GM12878 (cell line): ENCODE measurements around the gene DYRK1B. TPM values are rescaled to one million over a fixed set of nuclear protein-coding genes. Genes with fewer than 3 reads are reported as not detected.

Experiments
- ATAC-seq: fragments of 200-7000 bp; cut with Tn5 transposase; 3 replicates; pipeline ENCODE4 v1.9.1; 2020; ENCODE audit warnings: mild to moderate bottlenecking, moderate library complexity
- BruUV-seq: library from RNA; stranded (reverse); fragments of 400-500 nt; replicated peaks from 2 replicates; lab custom pipeline; 2021; lab: Mats Ljungman, UMichigan
- CTCF ChIA-PET: fragments of 300-600 bp; sonication (Branson Sonifier 250); formaldehyde crosslinking; extraction: SDS; loops from one replicate; lab custom pipeline; 2021; ENCODE audit warnings: inconsistent platforms; lab: Yijun Ruan, JAX
- POLR2A ChIA-PET: fragments of 350-600 bp; formaldehyde crosslinking; extraction: SDS; loops from one replicate; lab custom pipeline; 2021; ENCODE audit warnings: inconsistent platforms; lab: Charles Lee
- RAD21 ChIA-PET: fragments of 300-600 bp; sonication (Branson Sonifier 250); formaldehyde crosslinking; loops from one replicate; lab custom pipeline; 2023; ENCODE audit warnings: antibody characterized with exemption; ENCODE audit not compliant: unreplicated experiment; lab: Charles Lee
- SMC1A ChIA-PET: fragments of 300-600 bp; sonication (Branson Sonifier 250); formaldehyde crosslinking; loops from one replicate; lab custom pipeline; 2023; ENCODE audit not compliant: unreplicated experiment, uncharacterized antibody; lab: Charles Lee
- DNase-seq: peaks from one replicate; pipeline ENCODE4 v3.0.0-alpha.2; 2011; ENCODE audit warnings: low read depth, low spot score
- FAIRE-seq: peaks from 3 replicates; lab custom pipeline; 2011; peaks lifted over from hg19 to GRCh38; lab: Jason Lieb, UNC
- H2AFZ ChIP-seq: 2 replicates; pipeline ENCODE4 v1.6.0; 2011; ENCODE audit warnings: low read depth, low read length, control low read depth; ENCODE audit not compliant: control insufficient read depth
- H3K27ac ChIP-seq: 2 replicates; pipeline ENCODE4 v1.5.1; 2011; ENCODE audit warnings: control low read depth; ENCODE audit not compliant: control insufficient read depth, insufficient read depth
- H3K27me3 ChIP-seq, 2 experiments: replicated peaks in 1 of 2; 2 replicates each; pipeline versions ENCODE4 v1.6.0 to v1.6.1; 2011; ENCODE audit warnings: low read length in 1 of 2; ENCODE audit not compliant: control insufficient read depth in 2 of 2, insufficient read depth in 2 of 2
- H3K36me3 ChIP-seq, 2 experiments: 2 replicates each; pipeline ENCODE4 v1.5.1; 2011; ENCODE audit warnings: low read length in 1 of 2; ENCODE audit not compliant: control insufficient read depth in 2 of 2, insufficient read depth in 2 of 2
- H3K4me1 ChIP-seq: 2 replicates; pipeline ENCODE4 v1.6.1; 2011; ENCODE audit warnings: mild to moderate bottlenecking, low read length, moderate library complexity, mixed read lengths; ENCODE audit not compliant: control insufficient read depth, insufficient read depth
- H3K4me2 ChIP-seq: 2 replicates; pipeline ENCODE4 v1.6.0; 2011; ENCODE audit warnings: control low read depth; ENCODE audit not compliant: control insufficient read depth, insufficient read depth
- H3K4me3 ChIP-seq: fragments of 200-600 bp; sonication (generic); 2 replicates; pipeline ENCODE4 v1.5.1; 2016
- H3K79me2 ChIP-seq: 2 replicates; pipeline ENCODE4 v1.6.0; 2011; ENCODE audit warnings: low read length; ENCODE audit not compliant: control insufficient read depth, insufficient read depth
- H3K9ac ChIP-seq: 2 replicates; pipeline ENCODE4 v1.8.0; 2011; ENCODE audit warnings: low read length, control low read depth, mixed read lengths; ENCODE audit not compliant: control insufficient read depth, insufficient read depth
- H3K9me3 ChIP-seq: replicated peaks from 3 replicates; pipeline ENCODE4 v1.5.1; 2011; ENCODE audit warnings: mild to moderate bottlenecking, low read length; ENCODE audit not compliant: control insufficient read depth, insufficient read depth
- H4K20me1 ChIP-seq: 2 replicates; pipeline ENCODE4 v1.6.0; 2011; ENCODE audit not compliant: control insufficient read depth, insufficient read depth
- CBX5 ChIP-seq: sonication (generic); IDR thresholded peaks from 2 replicates; pipeline ENCODE4 v1.6.1; 2016; ENCODE audit warnings: low read depth, moderate library complexity, mild to moderate bottlenecking, inconsistent platforms
- CHD2 ChIP-seq: IDR thresholded peaks from 2 replicates; pipeline ENCODE4 v1.6.1; 2011; ENCODE audit warnings: low read depth, low read length, improper control_type of control experiment, borderline replicate concordance
- CHD4 ChIP-seq: fragments of 200-600 bp; sonication (generic); IDR thresholded peaks from 2 replicates; pipeline ENCODE4 v1.6.1; 2016; ENCODE audit warnings: mild to moderate bottlenecking
- GABPA ChIP-seq: IDR thresholded peaks from 2 replicates; pipeline ENCODE4 v1.6.1; 2014; ENCODE audit warnings: antibody characterized with exemption, low read depth, mild to moderate bottlenecking, inconsistent platforms
- HDGF ChIP-seq: fragments of 450-650 bp; IDR thresholded peaks from 2 replicates; pipeline ENCODE4 v1.6.1; 2016; ENCODE audit warnings: antibody characterized with exemption
- POLR2AphosphoS5 ChIP-seq: IDR thresholded peaks from 2 replicates; pipeline ENCODE4 v1.6.1; 2011; ENCODE audit warnings: mild to moderate bottlenecking, low read length, inconsistent platforms
- POU2F2 ChIP-seq: IDR thresholded peaks from 3 replicates; pipeline ENCODE4 v1.6.1; 2011; ENCODE audit warnings: low read depth, mild to moderate bottlenecking, low read length, borderline replicate concordance
- RCOR1 ChIP-seq: conservative IDR thresholded peaks from 2 replicates; pipeline ENCODE4 v1.6.1; 2012; ENCODE audit warnings: low read depth, low read length, improper control_type of control experiment
- RUNX3 ChIP-seq: IDR thresholded peaks from 2 replicates; pipeline ENCODE4 v1.6.1; 2012; ENCODE audit warnings: low read length, inconsistent platforms
- STAT3 ChIP-seq: IDR thresholded peaks from 2 replicates; pipeline ENCODE4 v1.6.1; 2011; ENCODE audit warnings: low read depth, low read length, improper control_type of control experiment
- SUZ12 ChIP-seq: fragments of 200-600 bp; sonication (generic); IDR thresholded peaks from one replicate; pipeline ENCODE4 v1.6.1; 2018; ENCODE audit warnings: antibody characterized with exemption, mild to moderate bottlenecking; ENCODE audit not compliant: unreplicated experiment
- ZNF592 ChIP-seq: fragments of 450-650 bp; IDR thresholded peaks from 2 replicates; pipeline ENCODE4 v1.6.1; 2017; ENCODE audit warnings: mild to moderate bottlenecking, moderate library complexity
- WGBS: methylation state at CpG from one replicate; pipeline ENCODE4 v1.1.6; 2016; ENCODE audit warnings: low lambda C conversion rate; ENCODE audit not compliant: insufficient replicate concordance, insufficient coverage; ENCODE audit errors: missing lambda C conversion rate; 5-methylcytosine and 5-hydroxymethylcytosine counted together
- in situ Hi-C: fragments of 300-500 bp; cut with MboI; formaldehyde crosslinking; loops from 9 replicates; pipeline ENCODE4 v1.14.3; 2018; ENCODE audit warnings: mixed read lengths
- intact Hi-C: fragments of 100-400 bp; cut with micrococcal nuclease; formaldehyde crosslinking; loops from one replicate; pipeline ENCODE4 v1.14.2; 2022; ENCODE audit not compliant: unreplicated experiment
- polyA plus RNA-seq, 11 experiments: library from polyadenylated mRNA; depleted of rRNA in 4 of 11; unstranded in 6 of 11; stranded (reverse) in 5 of 11; fragments of >200 nt; fragmentation: Nextera tagmentation in 4 of 11; fragmentation: Illumina TruSeq in 1 of 11; extraction: Ambion mirVana in 4 of 11; extraction: Trizol in 1 of 11; gene quantifications; 1 replicate in 1 of 11; 2 replicates in 10 of 11; pipeline versions ENCODE4 v1.2.1 to v1.2.3, GENCODE V29; 2011 to 2016; ENCODE audit warnings: inconsistent platforms in 2 of 11, missing spikeins in 2 of 11, low read depth in 1 of 11
- total RNA-seq, 4 experiments: library from RNA; depleted of rRNA in 3 of 4; stranded (reverse); fragments of >200 nt in 3 of 4; fragmentation: Illumina TruSeq in 1 of 4; extraction: Trizol in 1 of 4; gene quantifications; 2 replicates each; pipeline versions ENCODE4 v1.2.1 to v1.2.3, GENCODE V29; 2013 to 2021
- TF ChIP-seq, protein P1 (sequence below): fragments of 450-650 bp; IDR thresholded peaks from 2 replicates; pipeline ENCODE4 v1.6.1; 2017; ENCODE audit warnings: borderline replicate concordance
- TF ChIP-seq, protein P2 (sequence below): IDR thresholded peaks from 2 replicates; pipeline ENCODE4 v1.6.1; 2012; ENCODE audit warnings: improper control_type of control experiment, low read depth, low read length; ENCODE audit not compliant: insufficient replicate concordance

Gene DYRK1B
- total and polyA plus RNA-seq, 10 of the 15 experiments (the other 5 are each of a cell fraction or from before 2014, with no cell fraction given) = 0.07 to 10.2 (median 3.4) TPM; not detected in 1

DNA sequence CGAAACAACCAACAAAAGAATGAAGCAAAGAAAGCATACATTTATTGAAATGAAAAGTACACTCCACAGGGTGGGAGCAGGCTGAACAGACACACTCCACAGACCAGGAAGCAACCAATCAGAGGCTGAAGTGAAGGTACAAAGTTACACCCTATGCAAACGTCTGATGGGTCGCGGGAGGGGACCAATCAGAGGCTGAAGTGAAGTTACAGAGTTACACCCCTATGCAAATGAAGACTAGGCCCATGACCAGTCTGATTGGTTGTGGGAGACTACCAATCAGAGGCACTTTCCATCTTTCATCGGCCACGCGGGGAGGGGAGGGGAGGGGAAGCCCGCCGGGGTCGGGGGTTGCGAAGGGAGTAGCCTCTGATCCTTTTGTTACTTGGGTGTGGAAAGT is 24.6 kb upstream of the DYRK1B start (continued):
- TF ChIP-seq ZNF592 = no peak
- TF ChIP-seq POU2F2 = no peak
- no peak for TF ChIP-seq STAT3
- TF ChIP-seq RCOR1 = no peak
- no peak for TF ChIP-seq HDGF
- no peak for TF ChIP-seq GABPA
- no peak for TF ChIP-seq CBX5
- TF ChIP-seq, all 136 proteins: peak for 0

GRCh38 chr19:39852882-39853281 is 18.9 kb upstream of the DYRK1B start:
- DNase-seq (no peak), ATAC-seq (no peak), FAIRE-seq (no peak)
- no peaks in the 10 kb centered on the region for H3K79me2 ChIP-seq
- H2AFZ ChIP-seq = no peak overlapping the region
- ChIA-PET SMC1A (no interaction called here), CTCF (no interaction called here), RAD21 (interaction anchor here (0.6 kb wide), 1 partner anchor 170 kb away, joined by 3 read pairs; no protein-coding TSS in a partner anchor), POLR2A (no interaction called here)
- 67% methylated on average over 7 of the region's 7 CpGs for WGBS
- BruUV-seq = no TSS peak
- in situ Hi-C loops = no loop called here
- intact Hi-C loops = no loop called here
- H3K27ac ChIP-seq = no peak overlapping the region
- H3K27me3 ChIP-seq = no peaks in the 10 kb centered on the region
- no peaks in the 10 kb centered on the region for H3K9me3 ChIP-seq
- no peak overlapping the region for H3K9ac ChIP-seq
- no peaks in the 10 kb centered on the region for H3K4me1 ChIP-seq
- H3K4me3 ChIP-seq = no peak overlapping the region
- H3K36me3 ChIP-seq = no peaks in the 10 kb centered on the region
- no peaks in the 10 kb centered on the region for H4K20me1 ChIP-seq
- H3K4me2 ChIP-seq = no peak overlapping the region
- TF ChIP-seq, protein P1, sequence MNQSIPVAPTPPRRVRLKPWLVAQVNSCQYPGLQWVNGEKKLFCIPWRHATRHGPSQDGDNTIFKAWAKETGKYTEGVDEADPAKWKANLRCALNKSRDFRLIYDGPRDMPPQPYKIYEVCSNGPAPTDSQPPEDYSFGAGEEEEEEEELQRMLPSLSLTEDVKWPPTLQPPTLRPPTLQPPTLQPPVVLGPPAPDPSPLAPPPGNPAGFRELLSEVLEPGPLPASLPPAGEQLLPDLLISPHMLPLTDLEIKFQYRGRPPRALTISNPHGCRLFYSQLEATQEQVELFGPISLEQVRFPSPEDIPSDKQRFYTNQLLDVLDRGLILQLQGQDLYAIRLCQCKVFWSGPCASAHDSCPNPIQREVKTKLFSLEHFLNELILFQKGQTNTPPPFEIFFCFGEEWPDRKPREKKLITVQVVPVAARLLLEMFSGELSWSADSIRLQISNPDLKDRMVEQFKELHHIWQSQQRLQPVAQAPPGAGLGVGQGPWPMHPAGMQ = no peak
- TF ChIP-seq CHD4 (no peak), SUZ12 (no peak), CHD2 (no peak), POLR2AphosphoS5 (no peak), RUNX3 (no peak)
- TF ChIP-seq, protein P2, sequence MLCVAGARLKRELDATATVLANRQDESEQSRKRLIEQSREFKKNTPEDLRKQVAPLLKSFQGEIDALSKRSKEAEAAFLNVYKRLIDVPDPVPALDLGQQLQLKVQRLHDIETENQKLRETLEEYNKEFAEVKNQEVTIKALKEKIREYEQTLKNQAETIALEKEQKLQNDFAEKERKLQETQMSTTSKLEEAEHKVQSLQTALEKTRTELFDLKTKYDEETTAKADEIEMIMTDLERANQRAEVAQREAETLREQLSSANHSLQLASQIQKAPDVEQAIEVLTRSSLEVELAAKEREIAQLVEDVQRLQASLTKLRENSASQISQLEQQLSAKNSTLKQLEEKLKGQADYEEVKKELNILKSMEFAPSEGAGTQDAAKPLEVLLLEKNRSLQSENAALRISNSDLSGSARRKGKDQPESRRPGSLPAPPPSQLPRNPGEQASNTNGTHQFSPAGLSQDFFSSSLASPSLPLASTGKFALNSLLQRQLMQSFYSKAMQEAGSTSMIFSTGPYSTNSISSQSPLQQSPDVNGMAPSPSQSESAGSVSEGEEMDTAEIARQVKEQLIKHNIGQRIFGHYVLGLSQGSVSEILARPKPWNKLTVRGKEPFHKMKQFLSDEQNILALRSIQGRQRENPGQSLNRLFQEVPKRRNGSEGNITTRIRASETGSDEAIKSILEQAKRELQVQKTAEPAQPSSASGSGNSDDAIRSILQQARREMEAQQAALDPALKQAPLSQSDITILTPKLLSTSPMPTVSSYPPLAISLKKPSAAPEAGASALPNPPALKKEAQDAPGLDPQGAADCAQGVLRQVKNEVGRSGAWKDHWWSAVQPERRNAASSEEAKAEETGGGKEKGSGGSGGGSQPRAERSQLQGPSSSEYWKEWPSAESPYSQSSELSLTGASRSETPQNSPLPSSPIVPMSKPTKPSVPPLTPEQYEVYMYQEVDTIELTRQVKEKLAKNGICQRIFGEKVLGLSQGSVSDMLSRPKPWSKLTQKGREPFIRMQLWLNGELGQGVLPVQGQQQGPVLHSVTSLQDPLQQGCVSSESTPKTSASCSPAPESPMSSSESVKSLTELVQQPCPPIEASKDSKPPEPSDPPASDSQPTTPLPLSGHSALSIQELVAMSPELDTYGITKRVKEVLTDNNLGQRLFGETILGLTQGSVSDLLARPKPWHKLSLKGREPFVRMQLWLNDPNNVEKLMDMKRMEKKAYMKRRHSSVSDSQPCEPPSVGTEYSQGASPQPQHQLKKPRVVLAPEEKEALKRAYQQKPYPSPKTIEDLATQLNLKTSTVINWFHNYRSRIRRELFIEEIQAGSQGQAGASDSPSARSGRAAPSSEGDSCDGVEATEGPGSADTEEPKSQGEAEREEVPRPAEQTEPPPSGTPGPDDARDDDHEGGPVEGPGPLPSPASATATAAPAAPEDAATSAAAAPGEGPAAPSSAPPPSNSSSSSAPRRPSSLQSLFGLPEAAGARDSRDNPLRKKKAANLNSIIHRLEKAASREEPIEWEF = no peak
